Fibroblast of peridontal ligament (primary cell): ENCODE measurements around the gene RTN4.
A peak's percentile ranks its signal among the peaks of the same experiment; 100 is the strongest.
"Not testable (repeated sequence)": the region's sequence is repeated elsewhere in the genome, so short reads cannot be mapped to it uniquely, and the experiment has no call there.

Experiments used
- DNase-seq: peaks from one replicate; pipeline ENCODE4 v3.0.0-alpha.2; 2010; ENCODE audit errors: extremely low read depth

Gene RTN4

DNA sequence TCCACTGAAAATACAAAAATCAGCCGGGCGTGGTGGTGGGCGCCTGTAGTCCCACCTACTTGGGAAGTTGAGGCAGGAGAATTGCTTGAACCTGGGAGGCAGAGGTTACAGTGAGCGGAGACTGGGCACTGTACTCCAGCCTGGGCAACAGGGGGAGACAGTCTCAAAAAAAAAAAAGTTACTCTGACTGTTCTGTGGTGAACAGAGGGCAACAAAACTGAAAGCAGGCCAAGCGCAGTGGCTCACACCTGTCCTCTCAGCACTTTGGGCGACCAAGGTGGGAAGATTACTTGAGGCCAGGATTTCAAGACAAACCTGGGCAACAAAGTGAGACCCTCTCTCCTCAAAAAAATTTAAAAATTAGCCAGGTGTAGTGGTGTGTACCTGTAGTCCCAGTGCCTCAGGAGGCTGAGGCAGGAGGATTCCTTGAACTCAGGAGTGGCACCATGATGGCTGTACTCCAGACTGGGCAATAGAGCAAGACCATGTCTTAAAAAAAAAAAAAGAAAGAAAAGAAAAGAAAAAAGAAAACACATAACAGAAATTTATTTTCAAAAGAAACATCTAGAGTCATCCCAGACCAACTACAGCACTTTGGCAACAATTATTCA is 13.6 kb upstream of the RTN4 start:
- DNase-seq: no peak

DNA sequence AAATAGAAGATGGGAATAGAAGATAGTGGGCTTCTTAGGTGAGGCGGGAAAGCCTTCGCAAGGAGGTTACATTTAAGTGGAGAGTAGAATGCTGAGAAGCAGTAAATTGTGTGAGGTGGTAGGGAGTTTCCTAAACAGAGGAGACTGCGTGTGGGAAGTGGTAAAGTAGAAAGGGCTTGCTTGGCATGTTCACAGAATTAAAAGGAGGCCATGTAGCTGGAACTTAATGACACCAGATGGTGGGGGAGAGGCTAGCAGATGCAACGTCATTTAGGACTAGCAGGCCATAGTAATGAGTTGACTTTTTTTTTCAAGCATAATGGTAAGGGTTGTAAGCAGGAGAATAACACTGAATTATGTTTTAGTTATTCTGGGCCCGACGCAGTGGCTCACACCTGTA is 13.0 kb upstream of the RTN4 start:
- no peak for DNase-seq

DNA sequence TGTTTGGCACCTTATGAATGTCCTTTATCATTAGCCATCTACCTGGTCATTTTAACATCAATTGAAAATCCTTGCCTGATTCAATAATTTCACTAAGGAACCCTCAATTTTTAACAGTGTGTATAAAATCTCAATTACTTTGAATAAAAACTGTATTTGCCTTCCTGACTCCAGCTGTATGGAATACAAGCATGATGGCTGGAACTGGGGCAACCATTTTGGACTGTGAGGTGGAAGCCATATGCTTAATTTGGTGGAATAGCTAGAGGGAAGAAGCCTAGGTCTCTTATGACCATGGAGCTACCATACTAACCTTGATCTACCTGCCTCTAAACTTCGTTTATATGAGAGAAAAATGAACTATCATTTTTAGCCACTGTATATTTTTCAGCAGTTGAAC is 12.5 kb upstream of the RTN4 start:
- no peak for DNase-seq

DNA sequence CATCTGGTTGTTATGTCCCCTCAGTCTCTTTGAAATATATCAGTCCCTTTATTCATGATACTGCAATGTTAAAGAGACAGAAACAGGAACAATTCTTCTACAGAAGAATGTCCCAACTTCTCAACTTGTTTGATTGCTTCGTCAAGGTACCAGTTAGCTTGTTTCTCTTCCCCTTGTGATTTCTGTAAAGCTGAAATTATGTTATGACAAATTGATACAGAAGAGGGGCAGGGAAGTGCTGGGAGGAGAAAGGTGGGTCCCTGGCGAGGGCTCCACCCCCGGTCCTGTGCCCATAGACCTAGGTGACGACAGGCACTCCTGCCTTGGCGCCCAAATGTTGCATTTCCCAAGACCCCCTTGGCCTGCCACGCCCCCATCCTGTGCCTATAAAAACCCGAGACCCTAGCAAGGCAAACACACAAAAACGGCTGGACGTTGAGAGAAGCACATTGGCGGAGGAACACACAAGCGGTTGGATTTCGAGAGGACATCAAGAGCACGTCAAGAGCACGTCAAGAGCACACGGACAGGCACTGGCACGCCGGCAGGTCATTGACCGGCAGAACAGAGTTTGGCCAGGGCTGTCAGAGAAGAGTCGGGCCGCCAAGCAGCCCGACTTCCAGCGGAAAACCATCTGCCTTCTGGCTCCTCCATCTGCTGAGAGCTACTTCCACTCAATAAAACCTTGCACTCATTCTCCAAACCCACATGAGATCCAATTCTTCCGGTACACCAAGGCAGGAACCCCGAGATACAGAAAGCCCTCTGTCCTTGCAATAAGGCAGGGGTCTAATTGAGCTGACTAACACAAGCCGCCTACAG is 11.5 kb upstream of the RTN4 start:
- no peak for DNase-seq

DNA sequence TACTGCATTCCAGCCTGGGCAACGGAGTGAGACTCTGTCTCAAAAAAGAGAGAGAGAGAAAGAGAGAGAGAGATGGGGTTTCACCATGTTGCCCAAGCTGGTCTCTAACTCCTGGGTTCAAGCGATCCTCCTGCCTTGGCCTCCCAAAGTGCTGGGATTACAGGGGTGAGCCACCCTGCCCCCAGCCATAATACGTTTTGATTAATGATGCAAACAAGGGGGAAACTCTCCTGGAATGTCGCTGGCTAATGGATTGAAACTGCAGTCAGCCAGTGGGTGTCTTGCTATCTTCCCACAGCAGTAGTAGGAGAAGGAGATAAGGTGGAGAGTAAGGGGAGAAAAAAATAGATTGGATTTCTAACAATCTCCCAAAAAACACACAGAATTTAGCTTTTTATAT is 9.5 kb upstream of the RTN4 start:
- DNase-seq: no peak

DNA sequence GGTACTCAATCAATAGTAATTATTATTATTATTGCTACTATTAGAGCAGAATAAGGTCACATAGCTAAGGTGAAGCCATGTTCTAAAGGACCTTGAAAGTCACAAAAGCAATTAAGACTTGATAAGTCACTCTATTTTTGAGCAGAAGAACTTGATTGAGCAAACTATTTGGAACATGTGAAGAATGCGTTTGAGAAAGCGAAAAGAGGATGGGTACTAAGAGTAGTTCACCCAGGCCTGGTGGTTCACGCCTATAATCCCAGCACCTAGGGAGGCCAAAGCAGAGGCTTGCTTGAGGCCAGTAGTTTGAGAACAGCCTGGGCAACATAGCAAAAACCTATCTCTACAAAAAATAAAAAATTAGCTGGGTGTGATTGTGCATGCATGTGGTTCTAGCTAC is 7.2 kb upstream of the RTN4 start:
- no peak for DNase-seq

DNA sequence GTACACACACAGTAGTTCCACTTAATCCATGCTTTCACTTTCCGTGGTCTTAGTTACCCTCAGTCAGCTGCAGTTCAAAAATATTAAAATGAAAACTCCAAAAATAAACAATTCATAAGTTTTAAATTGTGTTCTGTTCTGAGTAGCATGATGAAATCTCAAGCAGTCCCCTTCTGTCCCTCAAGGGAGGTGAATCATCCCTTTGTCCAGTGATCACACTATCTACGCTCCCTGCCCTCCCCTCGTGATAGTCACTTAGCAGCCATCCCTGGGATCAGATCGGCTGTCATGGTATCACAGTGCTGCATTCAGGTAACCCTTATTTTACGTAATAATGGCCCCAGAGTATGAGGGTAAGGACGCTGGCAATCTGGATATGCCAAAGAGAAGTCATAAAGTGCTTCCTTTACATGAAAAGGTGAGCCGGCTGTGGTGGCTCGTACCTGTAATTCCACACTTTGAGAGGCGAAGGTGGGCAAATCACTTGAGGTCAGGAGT is 5.8 kb upstream of the RTN4 start:
- DNase-seq: peak; percentile 63

DNA sequence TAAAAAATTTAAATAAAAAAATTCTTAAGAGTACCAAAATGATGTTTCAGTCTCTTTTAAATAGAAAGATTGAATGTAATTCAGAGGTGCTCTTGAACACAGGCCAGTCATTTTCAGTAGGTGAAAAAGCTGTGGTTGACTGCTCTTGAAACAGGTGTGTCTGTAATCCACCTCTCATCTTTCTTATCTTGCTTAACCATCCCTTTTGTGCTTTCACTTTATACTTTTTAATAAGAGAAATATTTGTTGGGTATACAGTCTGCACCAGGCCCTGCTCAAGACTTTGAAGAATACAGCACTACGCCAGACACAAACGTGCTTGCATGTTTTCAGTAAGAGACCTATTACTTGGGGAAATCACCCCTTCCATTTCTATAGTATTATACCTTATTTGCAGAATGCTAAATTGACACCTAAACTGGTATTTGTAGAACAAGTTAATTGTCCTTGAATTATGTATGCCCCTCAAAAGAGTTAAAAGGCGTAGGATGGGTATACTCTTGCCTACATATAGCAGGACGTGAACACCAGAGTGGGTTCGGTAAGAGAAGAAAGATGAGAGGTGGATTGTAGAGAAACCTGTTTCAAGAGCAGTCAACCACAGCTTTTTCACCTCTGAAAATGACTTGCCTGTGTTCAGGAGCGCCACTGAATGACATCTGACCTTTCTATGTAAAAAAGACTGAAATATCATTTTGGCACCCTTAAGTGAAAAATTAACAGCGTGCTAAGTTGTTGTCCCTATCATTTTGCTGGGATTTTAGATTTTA is 4.0 kb upstream of the RTN4 start:
- no peak for DNase-seq

DNA sequence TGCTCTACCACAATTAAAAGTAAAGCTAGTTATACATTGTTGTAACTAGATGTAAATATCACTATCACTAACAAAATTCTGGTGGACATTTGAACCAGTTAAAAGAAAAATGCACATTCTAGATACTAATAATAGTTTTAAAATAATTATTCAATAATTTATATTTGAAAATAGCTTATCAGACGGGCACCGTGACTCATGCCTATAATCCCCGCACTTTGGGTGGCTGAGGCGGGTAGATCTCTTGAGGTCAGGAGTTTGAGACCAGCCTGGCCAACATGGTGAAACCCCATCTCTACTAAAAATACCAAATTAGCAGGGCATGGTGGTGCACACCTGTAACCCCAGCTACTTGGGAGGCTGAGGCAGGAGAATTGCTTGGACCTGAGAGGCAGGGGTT is 3.0 kb upstream of the RTN4 start:
- DNase-seq: not testable (repeated sequence)

DNA sequence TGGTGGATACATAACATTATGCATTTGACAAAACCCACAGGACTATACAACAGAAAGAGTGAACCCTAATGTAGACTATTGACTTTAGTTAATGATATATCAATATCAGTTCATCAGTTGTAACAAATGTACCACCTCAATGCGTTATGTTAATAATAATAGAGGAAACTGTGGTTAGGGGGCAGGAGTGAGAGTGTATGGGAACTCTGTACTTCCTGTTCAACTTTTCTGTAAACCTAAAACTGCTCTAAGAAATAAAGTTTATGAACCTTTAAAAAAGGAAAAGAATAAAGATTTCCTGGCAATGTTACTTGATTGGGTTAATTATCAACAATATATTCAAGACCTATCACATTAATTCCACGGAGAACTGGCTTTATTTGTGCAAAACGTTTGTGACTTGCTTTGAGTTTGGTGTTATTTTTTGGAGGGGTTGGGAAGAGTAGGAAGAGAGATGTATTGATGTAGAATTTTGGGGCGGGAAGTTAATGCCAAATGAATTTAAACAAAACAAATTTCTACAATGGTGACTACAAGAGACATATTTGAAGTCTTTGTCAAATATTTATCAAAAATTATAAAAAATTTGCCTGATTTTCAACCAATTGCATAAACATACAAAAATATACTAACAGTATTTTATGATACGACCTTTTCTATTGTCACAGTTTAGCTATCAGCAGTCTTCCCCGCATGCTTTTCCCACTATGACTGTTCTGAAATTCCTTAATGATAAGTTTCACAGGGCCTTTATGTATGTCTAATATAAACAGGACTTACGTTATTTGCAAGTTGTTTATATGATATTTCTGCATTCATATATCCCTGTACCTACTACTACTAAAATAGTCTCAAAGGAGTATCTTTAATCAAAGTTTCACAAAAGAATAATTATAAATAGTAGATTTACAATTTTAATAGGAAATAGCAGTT is 2.1 kb upstream of the RTN4 start:
- no peak for DNase-seq

DNA sequence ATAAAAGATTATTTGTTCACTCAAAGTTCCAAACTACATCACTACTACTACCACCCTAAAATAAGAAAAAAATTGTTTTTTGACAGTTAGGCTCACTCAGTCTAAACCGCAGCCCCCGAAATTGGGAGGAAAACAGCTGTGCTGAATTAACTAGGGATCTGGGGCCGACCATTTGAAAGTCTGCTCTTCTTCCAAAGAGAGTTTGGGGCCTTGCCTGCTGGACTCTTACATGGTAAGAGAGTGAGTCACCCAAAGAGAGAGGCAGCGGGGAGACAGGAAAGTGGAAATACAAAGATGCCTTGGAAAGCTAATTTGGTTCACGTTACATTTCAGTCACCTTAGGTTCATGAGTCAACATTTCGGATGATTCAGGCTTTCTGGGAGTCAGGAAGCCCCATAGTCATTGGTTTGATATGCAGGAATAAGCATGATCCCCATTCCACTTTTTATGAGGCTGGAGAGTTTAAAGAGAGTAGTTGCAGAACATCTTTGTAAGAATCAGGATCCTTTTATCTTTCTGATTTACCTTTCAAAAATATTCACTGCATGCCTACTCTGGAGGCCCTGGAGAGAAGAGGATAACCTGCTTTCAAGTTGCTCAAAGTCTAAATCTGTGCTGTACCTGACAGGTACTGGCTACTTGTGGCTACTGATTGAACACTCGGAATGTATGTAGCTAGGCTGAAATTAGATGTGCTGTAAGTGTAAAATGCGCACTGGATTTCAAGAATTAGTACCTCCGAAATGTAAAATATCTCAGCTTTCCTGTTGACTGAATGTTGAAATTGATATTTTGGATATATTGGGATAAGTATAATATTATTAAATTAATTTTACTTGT is 995 bp upstream of the RTN4 start:
- peak; percentile 99 for DNase-seq

DNA sequence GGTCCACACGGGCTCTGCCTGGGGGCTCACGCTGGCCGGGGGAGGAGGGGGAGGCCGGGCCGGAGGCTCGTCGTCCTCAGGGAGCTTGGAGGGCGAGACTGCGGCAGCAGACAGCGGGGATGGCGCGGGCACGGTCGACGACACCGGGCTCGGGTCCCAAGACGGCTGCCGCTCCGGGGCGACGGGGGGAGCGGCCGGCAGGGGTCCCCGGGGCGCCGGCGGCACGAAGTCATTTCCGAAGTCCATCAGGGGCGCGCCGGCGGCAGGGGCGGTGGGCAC is 491 bp downstream of the RTN4 start:
- no peak for DNase-seq

DNA sequence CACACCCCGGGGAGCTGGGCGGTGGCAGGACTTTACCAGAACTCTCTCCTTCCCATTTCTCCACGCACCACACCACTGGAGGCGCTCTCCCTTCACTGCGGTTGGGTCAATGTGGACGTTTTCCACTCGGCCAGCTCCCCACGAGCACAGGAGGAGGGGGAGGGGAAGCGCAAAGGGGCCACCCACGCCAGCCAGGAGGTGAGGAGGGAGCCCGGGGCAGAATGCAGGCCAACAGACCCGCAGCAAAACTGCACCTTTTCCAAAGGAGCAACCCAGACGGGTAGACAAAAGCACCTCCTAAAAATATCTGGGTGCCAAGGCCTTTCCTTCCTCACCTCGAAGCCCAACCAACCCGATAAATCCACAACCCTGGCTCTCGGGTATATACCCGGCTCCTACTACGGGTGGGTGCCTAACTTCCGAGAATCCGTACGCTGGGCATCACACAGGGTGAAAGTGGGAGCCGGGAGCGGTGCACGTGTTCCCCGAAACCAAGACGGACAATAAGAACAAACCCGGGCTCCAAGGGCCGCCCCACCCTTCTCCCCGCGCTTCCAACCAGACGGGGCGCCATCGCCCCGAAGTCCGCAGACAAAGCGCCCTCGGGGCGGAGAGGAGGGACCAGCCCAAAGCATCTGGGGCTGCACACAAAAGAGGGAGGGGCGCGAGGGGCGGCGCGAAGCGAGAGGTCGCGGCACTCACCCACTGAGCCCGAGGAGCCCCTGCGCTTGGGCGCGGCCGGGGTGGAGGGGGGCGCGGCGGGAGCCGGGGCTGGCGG is 1.0 kb downstream of the RTN4 start:
- peak; percentile 80 for DNase-seq

DNA sequence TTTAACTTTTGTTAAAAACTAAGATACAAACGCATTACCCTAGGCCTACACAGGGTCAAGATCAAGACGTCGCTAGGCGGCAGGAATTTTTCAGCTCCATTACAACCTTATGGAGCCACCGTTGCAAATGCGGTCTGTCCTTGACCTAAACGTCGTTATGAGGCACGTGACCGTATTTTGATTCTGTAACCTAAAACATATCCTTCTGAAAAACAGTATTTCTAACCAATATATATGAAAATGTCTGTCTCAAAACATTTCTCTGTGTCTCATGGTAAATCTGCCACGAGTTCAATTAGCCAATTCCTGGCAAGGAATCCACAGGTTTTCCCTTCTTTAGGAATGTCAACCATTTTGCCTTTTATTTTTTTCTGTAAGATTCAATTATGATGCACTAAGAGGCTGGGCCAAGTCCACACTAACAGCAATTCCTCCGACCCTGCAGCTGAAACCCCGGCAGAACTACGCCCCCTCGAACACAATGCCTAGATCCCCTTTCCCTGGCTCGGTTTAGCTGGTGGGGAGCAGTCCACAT is 1.7 kb downstream of the RTN4 start:
- DNase-seq: peak; percentile 65

DNA sequence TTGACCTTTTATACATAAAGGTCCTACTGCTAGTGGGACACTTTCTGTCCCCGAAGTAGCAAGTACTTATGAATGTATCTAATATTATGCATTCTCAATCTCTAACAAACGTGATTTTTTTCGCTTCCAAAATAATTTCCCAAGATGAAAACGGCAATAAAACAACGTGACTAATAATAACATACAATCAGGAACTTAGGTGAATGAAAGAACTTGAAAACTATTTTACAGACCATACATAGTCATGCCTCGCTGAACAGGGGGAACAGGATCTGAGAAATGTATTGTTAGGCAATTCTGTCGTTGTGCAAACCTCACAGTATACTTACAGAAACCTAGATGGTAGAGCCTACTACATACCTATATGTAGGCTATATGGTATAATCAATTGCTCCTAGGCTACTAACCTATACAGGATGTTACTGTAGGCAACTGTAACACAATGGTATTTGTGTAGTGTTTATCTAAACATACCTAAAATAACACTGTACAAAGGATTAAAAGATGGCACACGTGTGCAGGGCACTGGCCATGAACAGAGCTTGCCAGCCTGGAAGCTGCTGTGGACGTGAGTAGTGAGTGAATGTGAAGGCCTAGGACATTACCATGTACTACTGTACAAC is 2.5 kb downstream of the RTN4 start:
- peak; percentile 45 for DNase-seq

DNA sequence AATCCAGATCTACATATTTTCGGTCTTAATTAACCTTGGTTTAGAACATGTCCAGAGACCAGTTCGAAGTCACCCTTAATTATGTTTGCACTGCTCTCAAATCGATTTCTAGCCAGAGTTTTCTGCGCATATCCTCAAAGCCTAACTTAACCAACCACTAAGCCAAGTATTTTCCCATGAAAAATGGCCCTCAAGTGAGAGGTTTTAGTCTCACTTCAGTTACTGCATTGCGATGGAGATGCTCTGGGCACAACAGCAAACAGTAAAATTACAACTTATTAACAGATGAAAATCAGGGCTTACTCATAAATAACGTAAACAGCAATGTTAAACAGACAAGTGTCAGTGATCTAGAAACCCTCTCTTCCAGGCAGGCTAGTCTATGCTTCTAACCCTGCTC is 4.5 kb downstream of the RTN4 start:
- DNase-seq: no peak

DNA sequence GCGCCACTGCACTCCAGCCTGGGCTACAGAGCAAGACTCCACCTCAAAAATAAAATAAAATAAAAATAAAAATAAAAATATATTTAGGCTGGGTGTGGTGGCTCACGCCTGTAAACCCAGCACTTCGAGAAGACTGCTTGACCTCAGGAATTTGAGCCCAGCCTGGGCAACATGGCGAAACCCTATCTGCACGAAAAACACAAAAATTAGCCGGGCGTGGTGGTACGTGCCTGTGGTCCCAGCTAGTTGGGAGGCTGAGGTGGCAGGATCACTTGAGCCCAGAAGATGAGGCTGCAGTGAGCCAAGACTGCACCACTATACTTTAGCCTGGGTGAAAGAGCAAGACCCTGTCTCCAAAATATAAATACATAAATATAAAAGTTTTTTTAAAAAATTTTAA is 6.4 kb downstream of the RTN4 start:
- no peak for DNase-seq

DNA sequence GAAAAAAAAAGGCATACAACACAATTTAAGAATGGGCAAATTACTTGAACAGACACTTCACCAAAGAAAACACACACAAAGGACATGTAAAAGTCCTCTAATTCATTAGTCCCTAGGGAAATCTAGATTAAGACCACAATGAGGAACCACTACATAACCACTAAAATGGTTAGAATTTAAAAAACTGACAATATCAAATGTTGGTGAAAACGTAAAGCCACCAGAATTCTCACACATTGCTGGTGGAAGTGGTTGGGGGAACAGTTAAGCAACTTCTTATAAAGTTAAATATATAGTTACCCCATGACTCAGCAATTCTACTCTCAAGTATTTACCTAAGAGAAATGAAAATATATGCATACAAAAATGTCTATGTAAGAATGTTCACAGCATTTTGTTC is 11.8 kb downstream of the RTN4 start:
- DNase-seq: no peak

DNA sequence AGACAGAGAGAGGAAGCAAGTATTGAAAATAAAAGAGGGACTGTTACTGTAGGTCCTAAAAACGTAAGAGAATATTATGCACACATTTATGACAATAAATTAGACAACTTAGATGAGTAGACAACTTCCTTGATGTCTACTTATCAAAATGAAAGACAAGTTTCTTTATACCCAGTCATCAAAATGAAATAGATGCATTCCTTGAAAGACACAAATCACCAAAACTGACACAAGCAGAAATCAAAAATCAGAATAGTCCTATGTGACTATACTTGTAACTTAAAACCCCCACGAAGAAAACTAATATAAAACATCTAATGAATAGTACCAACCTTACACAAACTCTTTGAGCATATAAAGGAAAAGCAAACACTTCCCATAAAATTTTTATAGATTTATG is 14.5 kb downstream of the RTN4 start:
- no peak for DNase-seq
